ENCODE data around the gene AACS.

The AACS gene

DNA sequence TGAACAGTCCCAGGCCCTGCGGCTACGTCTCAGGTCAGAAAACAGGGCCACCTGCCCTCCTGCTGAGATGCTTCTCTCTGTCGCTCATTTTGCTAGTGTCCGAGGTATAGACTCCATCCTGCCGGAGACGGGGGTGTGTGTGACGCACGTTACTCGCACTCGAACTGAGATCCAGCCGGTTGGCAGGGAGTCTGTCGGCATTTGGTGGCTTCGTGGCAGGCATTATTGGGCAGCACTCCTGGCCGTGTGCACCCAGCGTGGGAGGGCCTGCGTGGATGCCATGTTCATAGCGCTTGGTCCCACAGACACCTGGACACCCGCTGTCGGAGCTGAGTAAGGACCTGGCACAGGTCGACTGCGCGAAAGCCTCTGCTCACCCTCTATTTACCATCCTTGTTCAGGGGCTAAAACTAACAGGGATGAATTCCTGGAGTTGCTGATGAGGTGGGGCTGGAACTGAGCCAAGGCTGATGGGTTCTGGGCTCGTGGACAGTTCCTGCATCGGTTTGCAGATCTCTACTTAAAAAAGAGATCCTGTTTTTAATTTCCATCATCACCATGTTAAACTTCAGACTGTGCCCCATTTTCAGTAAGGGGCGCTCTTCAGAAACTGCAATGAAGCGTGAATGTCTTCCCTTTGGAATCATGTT is 28.6 kb downstream of the AACS start:
- ChIA-PET CTCF (no interaction called here), POLR2A (no interaction called here)
- DNase-seq (ENCODE audit: extremely low spot score): no peak

DNA sequence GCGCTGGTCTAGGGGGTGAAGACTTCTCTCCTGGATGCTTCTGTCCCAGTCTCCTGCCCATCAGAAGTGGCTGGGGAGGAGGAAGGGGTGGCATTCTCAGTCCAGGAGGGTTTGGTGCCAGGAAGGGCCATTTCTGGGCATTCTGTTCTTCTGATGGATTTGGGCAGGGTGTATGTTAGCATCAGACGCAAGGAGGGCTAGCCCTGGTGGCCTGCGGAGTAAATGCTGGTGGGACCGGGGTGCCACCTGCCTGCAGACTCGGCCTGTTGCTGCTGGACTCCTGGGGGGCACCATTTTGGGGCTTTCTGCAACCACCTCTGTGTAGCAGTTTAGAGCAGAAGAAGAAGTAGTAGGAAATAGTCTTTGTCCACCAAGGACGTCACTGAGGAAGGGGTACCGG is 31.7 kb downstream of the AACS start:
- POLR2A ChIA-PET: no interaction called here
- DNase-seq (ENCODE audit: extremely low spot score): no peak
- CTCF ChIA-PET: no interaction called here
- TF ChIP-seq, protein P1, sequence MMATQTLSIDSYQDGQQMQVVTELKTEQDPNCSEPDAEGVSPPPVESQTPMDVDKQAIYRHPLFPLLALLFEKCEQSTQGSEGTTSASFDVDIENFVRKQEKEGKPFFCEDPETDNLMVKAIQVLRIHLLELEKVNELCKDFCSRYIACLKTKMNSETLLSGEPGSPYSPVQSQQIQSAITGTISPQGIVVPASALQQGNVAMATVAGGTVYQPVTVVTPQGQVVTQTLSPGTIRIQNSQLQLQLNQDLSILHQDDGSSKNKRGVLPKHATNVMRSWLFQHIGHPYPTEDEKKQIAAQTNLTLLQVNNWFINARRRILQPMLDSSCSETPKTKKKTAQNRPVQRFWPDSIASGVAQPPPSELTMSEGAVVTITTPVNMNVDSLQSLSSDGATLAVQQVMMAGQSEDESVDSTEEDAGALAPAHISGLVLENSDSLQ (IDR thresholded peaks at IDR 0.05): no peak
- TF ChIP-seq CTBP1 (IDR thresholded peaks at IDR 0.05; ENCODE audit: borderline replicate concordance): no peak

More for the DNA sequence above, 28.6 kb downstream of the AACS start:
- TF ChIP-seq TARDBP (IDR thresholded peaks at IDR 0.05) (no peak), BHLHE40 (IDR thresholded peaks at IDR 0.05; ENCODE audit: borderline replicate concordance) (no peak), FOXM1 (IDR thresholded peaks at IDR 0.05; ENCODE audit: borderline replicate concordance) (no peak), ZNF384 (IDR thresholded peaks at IDR 0.05) (no peak), ELF4 (IDR thresholded peaks at IDR 0.05) (no peak), LEF1 (IDR thresholded peaks at IDR 0.05; ENCODE audit: borderline replicate concordance) (no peak), L3MBTL2 (conservative IDR thresholded peaks at IDR 0.05) (no peak), CTBP1 (IDR thresholded peaks at IDR 0.05; ENCODE audit: borderline replicate concordance) (no peak), NFRKB (IDR thresholded peaks at IDR 0.05) (no peak), HDGF (IDR thresholded peaks at IDR 0.05; ENCODE audit: borderline replicate concordance) (no peak), SP1 (IDR thresholded peaks at IDR 0.05) (no peak), FOXK2 (IDR thresholded peaks at IDR 0.05) (no peak), ARNT (IDR thresholded peaks at IDR 0.05) (no peak), FOXA1 (IDR thresholded peaks at IDR 0.05) (no peak)
- TF ChIP-seq, protein P1 (IDR thresholded peaks at IDR 0.05): no peak

DNA sequence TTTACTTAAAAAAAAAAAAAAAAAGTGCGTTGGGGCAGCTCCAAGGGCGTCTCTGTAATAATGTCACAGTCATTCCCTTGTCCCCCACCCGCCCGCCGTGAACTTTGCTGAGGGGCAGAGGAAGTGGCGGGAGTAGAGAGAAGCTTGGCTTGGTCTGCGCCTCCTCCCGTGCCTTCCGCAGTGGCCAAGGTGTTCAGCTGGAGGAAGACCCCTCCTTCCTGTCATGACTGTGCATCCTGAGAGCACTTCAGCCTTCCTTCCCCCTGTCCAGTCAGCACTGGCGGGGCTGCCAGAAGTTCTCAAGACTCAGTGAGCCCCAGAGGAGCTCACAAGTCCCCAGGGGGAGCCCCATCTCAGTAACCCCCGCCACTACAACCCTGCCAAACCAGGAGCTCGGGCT is 32.2 kb downstream of the AACS start:
- TF ChIP-seq ELF4 (IDR thresholded peaks at IDR 0.05) (no peak), SP1 (IDR thresholded peaks at IDR 0.05) (no peak), FOXM1 (IDR thresholded peaks at IDR 0.05; ENCODE audit: borderline replicate concordance) (no peak)
- DNase-seq (ENCODE audit: extremely low spot score): no peak
- ChIA-PET CTCF (no interaction called here), POLR2A (no interaction called here)

DNA sequence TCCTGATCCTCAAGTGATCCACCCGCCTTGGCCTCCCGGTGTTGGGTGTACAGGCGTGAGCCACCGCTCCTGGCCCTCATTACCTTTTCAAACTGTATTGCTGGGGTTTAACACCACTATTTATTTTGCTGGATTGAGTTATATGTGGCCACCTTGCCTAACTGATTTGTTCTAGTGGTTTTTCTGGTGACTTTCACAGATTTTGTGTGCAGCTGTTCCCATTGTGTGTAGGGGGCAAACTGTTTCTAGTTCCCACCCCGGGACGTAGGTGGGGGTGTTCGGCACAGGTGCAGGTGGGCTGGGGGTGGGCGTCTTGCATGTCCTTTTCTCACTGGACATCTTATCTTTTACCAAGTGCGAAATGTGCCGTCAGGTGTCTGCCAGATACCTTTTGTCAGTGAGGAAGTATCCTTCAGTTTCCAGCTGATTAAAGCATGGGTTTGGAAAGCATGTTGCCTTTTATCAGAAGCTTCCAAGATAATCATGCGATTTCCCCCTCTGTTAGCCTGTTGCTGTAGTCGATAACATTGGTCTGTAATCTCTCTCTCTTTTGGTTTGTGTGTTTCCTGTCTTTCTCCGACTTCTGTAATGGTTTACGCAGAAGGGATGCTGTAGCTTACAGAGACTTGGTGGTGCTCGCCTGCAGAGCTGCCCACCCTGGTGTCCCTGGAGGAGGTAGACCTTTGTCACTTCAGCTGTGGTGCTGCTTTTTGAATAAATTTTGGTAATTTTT is 33.6 kb downstream of the AACS start:
- TF ChIP-seq SP1 (IDR thresholded peaks at IDR 0.05) (no peak), LEF1 (IDR thresholded peaks at IDR 0.05; ENCODE audit: borderline replicate concordance) (no peak), FOXA1 (IDR thresholded peaks at IDR 0.05) (no peak), ZNF384 (IDR thresholded peaks at IDR 0.05) (no peak), CTBP1 (IDR thresholded peaks at IDR 0.05; ENCODE audit: borderline replicate concordance) (no peak), HDGF (IDR thresholded peaks at IDR 0.05; ENCODE audit: borderline replicate concordance) (no peak), ELF4 (IDR thresholded peaks at IDR 0.05) (no peak), BHLHE40 (IDR thresholded peaks at IDR 0.05; ENCODE audit: borderline replicate concordance) (no peak), L3MBTL2 (conservative IDR thresholded peaks at IDR 0.05) (no peak), SUZ12 (IDR thresholded peaks at IDR 0.05) (no peak), FOXM1 (IDR thresholded peaks at IDR 0.05; ENCODE audit: borderline replicate concordance) (no peak), FOXK2 (IDR thresholded peaks at IDR 0.05) (no peak), TARDBP (IDR thresholded peaks at IDR 0.05) (no peak), NFRKB (IDR thresholded peaks at IDR 0.05) (no peak), ARNT (IDR thresholded peaks at IDR 0.05) (no peak)
- TF ChIP-seq, protein P1 (IDR thresholded peaks at IDR 0.05): no peak
- ChIA-PET CTCF (no interaction called here), POLR2A (no interaction called here)
- DNase-seq (ENCODE audit: extremely low spot score): no peak

DNA sequence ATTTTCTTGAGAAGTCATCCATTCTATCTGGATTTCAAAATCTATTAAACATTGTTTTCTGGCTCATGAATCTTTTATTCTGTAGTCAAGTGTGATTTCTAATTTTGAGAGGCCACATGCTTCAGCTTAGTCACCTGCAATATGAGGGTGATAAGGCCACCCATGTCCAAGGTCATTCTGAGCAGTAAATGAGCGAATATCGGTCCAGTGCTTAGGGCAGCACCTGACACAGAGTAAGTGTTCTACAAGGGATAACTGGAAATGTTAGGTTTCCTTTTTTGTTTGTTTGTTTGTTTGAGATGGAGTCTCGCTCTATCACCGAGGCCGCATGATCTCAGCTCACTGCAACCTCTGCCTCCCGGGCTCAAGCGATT is 34.2 kb downstream of the AACS start:
- TF ChIP-seq SP1 (IDR thresholded peaks at IDR 0.05) (no peak), FOXA1 (IDR thresholded peaks at IDR 0.05) (no peak), LEF1 (IDR thresholded peaks at IDR 0.05; ENCODE audit: borderline replicate concordance) (no peak), CTBP1 (IDR thresholded peaks at IDR 0.05; ENCODE audit: borderline replicate concordance) (no peak), ELF4 (IDR thresholded peaks at IDR 0.05) (no peak), L3MBTL2 (conservative IDR thresholded peaks at IDR 0.05) (no peak), FOXM1 (IDR thresholded peaks at IDR 0.05; ENCODE audit: borderline replicate concordance) (no peak)
- ChIA-PET CTCF (no interaction called here), POLR2A (no interaction called here)
- no peak for DNase-seq (ENCODE audit: extremely low spot score)

DNA sequence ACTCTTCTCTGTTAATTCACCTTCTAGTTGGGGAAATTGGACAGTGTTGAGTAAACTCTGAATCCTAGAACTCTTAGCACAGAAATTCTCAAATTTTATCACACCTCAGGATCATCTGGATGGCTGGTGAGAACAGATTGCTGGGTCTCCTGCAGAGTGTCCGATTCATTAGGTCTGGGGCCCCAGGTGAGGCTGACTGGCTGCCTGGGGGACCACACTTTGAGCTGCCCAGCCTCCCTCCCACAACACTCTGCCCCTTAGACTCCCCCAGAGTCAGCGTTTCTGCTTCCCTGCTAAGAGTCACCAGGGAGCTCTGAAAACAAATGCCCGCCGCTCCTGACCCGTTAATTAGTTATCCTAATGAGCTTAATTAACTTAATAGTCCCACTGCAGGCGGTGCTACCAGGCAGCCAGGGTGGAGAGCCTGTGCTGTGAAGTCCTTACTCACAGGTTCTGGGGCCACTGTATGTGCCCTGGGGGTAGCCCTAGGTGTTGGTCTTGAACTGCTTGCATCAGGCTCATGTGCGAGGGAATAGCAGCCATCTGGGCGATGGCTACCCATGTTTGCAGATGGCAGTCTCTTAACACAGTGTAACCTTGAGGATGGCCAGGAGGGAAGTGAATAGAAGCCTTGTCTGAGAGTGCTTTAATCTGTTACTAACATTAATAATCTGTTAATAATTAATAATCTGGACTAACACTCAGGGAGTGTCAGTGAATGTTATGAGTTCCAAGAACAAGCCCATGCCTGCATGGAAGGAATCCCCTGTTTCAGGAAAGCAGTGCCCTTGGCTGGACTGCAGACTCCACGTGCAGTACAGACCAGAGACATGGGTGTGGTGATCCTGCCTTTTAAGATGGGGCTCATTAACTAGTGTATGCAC is 35.6 kb downstream of the AACS start:
- CTCF ChIA-PET: no interaction called here

More for the DNA sequence above, 35.6 kb downstream of the AACS start:
- POLR2A ChIA-PET: no interaction called here
- TF ChIP-seq SUZ12 (IDR thresholded peaks at IDR 0.05) (no peak), BHLHE40 (IDR thresholded peaks at IDR 0.05; ENCODE audit: borderline replicate concordance) (no peak), LEF1 (IDR thresholded peaks at IDR 0.05; ENCODE audit: borderline replicate concordance) (no peak), ARNT (IDR thresholded peaks at IDR 0.05) (no peak), L3MBTL2 (conservative IDR thresholded peaks at IDR 0.05) (no peak), HDGF (IDR thresholded peaks at IDR 0.05; ENCODE audit: borderline replicate concordance) (no peak), TARDBP (IDR thresholded peaks at IDR 0.05) (no peak), ZNF384 (IDR thresholded peaks at IDR 0.05) (no peak), CTBP1 (IDR thresholded peaks at IDR 0.05; ENCODE audit: borderline replicate concordance) (no peak), ELF4 (IDR thresholded peaks at IDR 0.05) (no peak), FOXM1 (IDR thresholded peaks at IDR 0.05; ENCODE audit: borderline replicate concordance) (no peak), NFRKB (IDR thresholded peaks at IDR 0.05) (no peak), FOXA1 (IDR thresholded peaks at IDR 0.05) (no peak), FOXK2 (IDR thresholded peaks at IDR 0.05) (no peak)
- TF ChIP-seq, protein P1 (IDR thresholded peaks at IDR 0.05): no peak
- DNase-seq (ENCODE audit: extremely low spot score): no peak
